HG03457 (cell line): ENCODE measurements around the gene PSMA5.
"Not testable (repeated sequence)": the region's sequence is repeated elsewhere in the genome, so short reads cannot be mapped to it uniquely, and the experiment has no call there.

ENCODE experiments used
- ATAC-seq: cut with Tn5 transposase; IDR thresholded peaks from one replicate; pipeline ENCODE4 v1.9.1; 2021; ENCODE audit warnings: moderate number of reproducible peaks; ENCODE audit not compliant: unreplicated experiment

PSMA5 gene

GRCh38 chr1:109433322-109433721 lies 7.1 kb upstream of the PSMA5 start:
- ATAC-seq, result no peak

- ATAC-seq, result no peak
Measured at GRCh38 chr1:109432336-109432735, 6.1 kb upstream of the PSMA5 start.

GRCh38 chr1:109427171-109427467 lies 871 bp upstream of the PSMA5 start:
- ATAC-seq, result no peak

- ATAC-seq, result peak; percentile 21
Measured at GRCh38 chr1:109425391-109426280, 612 bp downstream of the PSMA5 start.

GRCh38 chr1:109423498-109423897 lies 2.8 kb downstream of the PSMA5 start:
- no peak for ATAC-seq

GRCh38 chr1:109412551-109412950 lies 13.7 kb downstream of the PSMA5 start:
- no peak for ATAC-seq

GRCh38 chr1:109404838-109405237 lies 21.4 kb downstream of the PSMA5 start:
- ATAC-seq, result no peak

GRCh38 chr1:109402025-109402424 lies 24.2 kb downstream of the PSMA5 start:
- ATAC-seq, result no peak

- no peak for ATAC-seq
Measured at GRCh38 chr1:109400035-109400655, 26.1 kb downstream of the PSMA5 start.

- ATAC-seq, result no peak
Measured at GRCh38 chr1:109399326-109399957, 26.8 kb downstream of the PSMA5 start.

GRCh38 chr1:109398343-109399225 lies 27.7 kb downstream of the PSMA5 start:
- no peak for ATAC-seq

GRCh38 chr1:109397581-109398342 lies 28.5 kb downstream of the PSMA5 start, which contains the start of gene SORT1:
Gene SORT1, minus strand, starts transcription at chr1:109397918. Its CDS starts 26 bp downstream, at chr1:109397892.
- ATAC-seq, result peak; percentile 72

GRCh38 chr1:109396871-109397580 lies 29.2 kb downstream of the PSMA5 start:
- ATAC-seq, result no peak

- ATAC-seq, result no peak
Measured at GRCh38 chr1:109396513-109396839, 29.8 kb downstream of the PSMA5 start.

- no peak for ATAC-seq
Measured at GRCh38 chr1:109395602-109396512, 30.4 kb downstream of the PSMA5 start.

GRCh38 chr1:109395282-109395599 lies 31.0 kb downstream of the PSMA5 start:
- not testable (repeated sequence) for ATAC-seq

GRCh38 chr1:109394591-109395281 lies 31.5 kb downstream of the PSMA5 start:
- ATAC-seq, result no peak

GRCh38 chr1:109393617-109394233 lies 32.5 kb downstream of the PSMA5 start:
- ATAC-seq, result no peak
